GM23248 (cell line): ENCODE results near the gene HSPA4L.

Experiments
- EZH2 ChIP-seq: fragments of 200-600 bp; sonication (generic); IDR thresholded peaks from 2 replicates; pipeline ENCODE4 v1.6.1; 2018; ENCODE audit warnings: antibody characterized with exemption, mild to moderate bottlenecking; ENCODE audit not compliant: insufficient read depth, poor library complexity, severe bottlenecking
- EZH2phosphoT487 ChIP-seq: fragments of 200-600 bp; sonication (generic); IDR thresholded peaks from 2 replicates; pipeline ENCODE4 v1.6.1; 2018; ENCODE audit warnings: antibody characterized with exemption, moderate library complexity, mild to moderate bottlenecking, low read depth; ENCODE audit not compliant: insufficient read depth

DNA sequence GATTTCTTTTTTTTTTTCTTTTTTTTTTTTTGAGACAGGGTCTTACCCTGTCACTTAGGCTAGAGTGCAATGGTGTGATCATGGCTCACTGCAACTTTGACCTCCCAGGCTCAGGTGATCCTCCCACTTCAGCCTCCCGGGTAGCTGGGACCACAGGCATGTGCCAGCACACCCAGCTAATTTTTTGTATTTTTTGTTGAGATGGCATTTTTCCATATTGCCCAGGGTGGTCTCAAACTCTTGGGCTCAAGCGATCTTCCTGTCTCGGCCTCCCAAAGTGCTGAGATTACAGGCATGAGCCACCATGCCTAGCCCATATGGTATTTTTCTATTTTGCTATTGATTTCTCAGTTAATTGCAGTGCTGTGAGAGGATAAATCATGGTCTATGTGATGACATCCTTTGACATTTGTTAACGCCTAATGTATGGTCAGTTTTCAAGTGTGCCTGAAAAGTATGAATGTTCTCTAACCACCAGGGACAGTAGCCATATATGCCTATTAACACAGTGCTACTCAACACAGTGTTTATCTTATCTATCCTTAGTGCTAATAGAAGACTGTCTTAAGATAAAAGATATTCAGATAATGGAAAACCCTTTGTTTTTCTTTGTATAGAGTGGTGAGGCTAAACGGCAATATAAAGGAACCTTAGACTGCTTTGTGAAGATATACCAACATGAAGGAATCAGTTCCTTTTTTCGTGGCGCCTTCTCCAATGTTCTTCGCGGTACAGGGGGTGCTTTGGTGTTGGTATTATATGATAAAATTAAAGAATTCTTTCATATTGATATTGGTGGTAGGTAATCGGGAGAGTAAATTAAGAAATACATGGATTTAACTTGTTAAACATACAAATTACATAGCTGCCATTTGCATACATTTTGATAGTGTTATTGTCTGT, 9.1 kb upstream of the HSPA4L start:
- TF ChIP-seq EZH2 = no peak
- no peak for TF ChIP-seq EZH2phosphoT487
